Right hindlimb (tissue), 1 donor: Measurements from ENCODE around the gene NPTX1.

Experiments used
- DNase-seq: peaks from one replicate; pipeline ENCODE4 v3.0.0-alpha.2; 2018

Gene NPTX1

DNA sequence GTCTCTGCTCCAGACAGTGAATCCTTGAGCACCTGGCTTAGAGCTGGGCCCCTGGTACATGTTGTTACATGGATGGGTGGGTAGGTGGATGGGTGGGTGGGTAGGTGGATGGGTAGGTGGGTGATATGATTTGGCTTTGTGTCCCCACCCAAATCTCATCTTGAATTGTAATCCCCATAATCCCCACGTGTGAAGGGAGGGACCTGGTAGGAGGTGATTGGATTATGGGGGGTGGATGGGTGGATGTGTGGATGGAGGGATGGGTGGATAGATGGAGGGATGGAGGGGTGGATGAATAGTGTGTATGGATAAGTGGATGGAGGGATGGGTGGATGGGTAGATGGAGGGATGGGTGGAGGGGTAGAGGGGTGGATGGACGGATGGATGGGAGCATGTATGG, 26.6 kb upstream of the NPTX1 start:
- DNase-seq = no peak

GRCh38 chr17:80502578-80502877, 26.1 kb upstream of the NPTX1 start:
- DNase-seq = no peak

GRCh38 chr17:80501741-80502577, 25.6 kb upstream of the NPTX1 start:
- no peak for DNase-seq

- no peak for DNase-seq
These were observed 23.7 kb upstream of the NPTX1 start for GRCh38 chr17:80499961-80500665.

DNA sequence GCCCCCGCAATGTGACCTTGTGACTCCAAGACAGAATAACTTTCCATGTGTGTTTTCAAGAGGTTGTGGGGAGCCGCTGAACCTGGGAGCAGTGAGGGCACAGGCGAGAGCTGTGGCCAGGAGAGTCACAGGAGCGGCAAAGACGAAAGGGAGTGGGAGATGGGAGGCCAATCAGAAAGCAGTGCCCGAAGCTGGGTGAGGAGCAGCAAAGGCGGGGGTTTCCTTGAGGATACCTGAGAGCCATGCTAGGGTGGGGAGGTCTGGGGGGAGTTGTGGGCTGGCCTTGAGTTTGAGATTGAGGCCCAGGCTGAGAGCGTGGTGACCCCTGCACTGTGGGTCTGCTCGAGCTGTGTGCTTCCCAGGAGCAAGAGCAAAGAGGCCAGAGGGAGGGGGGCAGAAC, 23.2 kb upstream of the NPTX1 start:
- DNase-seq = no peak

- no peak for DNase-seq
These were observed 22.6 kb upstream of the NPTX1 start for GRCh38 chr17:80498920-80499410.

DNA sequence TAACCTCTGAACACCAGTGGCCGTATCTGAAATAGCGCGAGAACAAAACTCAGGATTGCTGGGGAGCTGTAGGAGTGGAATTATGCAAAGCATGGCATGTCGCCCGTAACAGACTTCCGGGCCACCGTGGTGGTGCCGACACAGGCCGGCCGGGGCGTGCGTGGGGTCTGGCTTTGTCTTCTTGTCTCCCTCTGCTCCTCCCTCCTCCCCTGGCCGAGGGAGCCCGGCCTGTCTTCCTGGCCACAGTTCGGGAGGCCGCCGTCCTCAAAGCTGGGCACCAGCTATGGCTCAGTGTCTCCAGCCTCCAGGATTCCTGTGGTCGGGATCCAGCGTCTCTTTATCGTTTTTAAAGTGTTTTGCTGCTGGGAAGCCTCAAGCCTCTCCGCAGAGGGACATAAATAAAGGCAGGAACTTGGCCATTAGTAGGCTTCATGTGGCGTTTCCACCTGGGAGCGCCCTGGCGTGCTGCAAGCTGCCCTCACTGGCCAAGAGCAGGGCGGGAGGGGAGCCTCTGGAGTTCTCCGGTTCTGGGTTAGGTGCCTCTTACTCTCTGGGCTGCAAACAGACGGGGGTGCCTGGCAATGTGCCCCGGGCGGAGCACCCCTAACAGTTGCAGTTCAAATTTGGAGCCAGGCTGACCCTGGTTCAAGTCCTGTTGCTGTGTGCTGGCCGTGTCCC, 22.0 kb upstream of the NPTX1 start:
- peak; percentile 76 for DNase-seq

DNA sequence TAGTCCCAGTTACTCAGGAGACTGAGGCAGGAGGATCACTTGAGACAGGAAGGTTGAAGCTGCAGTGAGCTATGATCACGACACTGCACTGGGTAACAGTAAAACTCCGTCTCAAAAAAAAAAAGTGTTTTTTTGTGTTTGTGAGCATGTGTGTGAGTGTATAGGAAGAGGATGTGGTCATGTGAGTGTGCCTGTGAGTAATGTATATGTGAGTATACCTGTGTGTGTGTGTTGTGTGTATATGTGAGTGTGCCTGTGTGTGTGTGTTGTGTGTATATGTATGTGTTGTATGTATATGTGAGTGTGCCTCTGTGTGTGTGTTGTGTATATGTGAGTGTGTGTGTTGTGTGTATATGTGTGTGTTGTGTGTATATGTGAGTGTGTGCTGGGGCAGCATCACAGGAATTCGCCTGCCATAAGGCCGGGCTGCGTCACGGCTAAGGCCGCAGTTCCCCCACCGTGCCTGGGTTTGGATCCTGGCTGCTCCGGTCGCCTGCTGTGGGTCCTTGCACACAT, 21.4 kb upstream of the NPTX1 start:
- DNase-seq = no peak

GRCh38 chr17:80494547-80494946, 18.1 kb upstream of the NPTX1 start:
- DNase-seq = no peak

- DNase-seq = no peak
These were observed 16.1 kb upstream of the NPTX1 start for GRCh38 chr17:80492343-80493136.

GRCh38 chr17:80491478-80492342, 15.3 kb upstream of the NPTX1 start:
- DNase-seq = no peak

DNA sequence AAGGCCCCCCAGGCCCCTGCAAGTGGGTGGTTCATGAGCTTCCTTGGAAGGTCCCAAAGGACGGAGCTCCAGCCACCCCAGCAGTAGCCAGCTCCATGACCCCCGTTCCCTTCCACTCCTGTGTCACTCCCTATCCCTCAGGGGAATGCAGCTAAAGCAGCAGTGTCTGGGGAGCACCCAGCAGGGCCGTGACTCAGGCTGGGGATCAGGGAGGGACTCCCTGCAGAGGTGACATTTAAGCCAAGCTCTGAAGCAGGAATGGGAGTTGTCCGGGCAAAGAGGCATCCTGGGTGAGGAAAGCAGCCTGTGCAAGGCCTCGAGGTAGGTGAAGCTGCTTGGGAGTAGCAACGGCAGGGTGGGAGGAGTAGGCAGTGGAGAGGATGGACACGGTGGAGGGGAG, 11.1 kb upstream of the NPTX1 start:
- no peak for DNase-seq

DNA sequence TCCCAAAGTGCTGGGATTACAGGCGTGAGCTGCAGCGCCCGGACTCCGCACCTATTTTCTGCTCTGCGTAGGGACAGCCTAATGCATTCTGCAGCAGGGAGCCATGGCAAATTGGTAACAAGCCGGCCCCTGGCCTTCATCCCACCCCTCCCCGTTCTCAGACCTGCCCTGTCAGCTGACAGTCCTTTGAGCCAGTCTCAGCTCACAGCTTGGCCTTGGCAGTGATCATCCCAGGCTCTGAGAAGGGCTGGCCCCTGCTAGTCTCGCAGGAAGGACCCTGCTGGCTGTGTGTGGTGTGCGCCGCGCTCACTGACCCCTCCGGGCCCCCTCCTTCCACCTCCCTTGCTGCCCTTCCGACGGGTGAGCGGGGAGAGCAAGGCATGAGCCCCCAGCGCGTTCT, 10.3 kb upstream of the NPTX1 start:
- DNase-seq = no peak

- DNase-seq = no peak
These were observed 9.4 kb upstream of the NPTX1 start for GRCh38 chr17:80485846-80486245.

GRCh38 chr17:80482555-80483308, 6.3 kb upstream of the NPTX1 start:
- no peak for DNase-seq

DNA sequence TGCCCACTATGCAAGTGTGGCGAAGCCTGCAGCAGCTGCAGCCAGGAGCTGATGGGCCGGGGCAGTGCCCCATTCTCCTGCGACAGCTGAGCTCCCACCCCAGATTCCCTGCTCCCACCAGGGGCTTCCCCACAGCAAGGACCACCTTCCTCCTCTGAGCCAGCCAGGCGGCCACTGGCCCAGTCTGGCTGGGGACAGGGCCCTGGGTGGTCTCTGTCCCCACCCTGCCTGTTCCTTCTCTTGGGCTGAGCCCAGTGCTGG, 5.6 kb upstream of the NPTX1 start:
- DNase-seq = no peak

DNA sequence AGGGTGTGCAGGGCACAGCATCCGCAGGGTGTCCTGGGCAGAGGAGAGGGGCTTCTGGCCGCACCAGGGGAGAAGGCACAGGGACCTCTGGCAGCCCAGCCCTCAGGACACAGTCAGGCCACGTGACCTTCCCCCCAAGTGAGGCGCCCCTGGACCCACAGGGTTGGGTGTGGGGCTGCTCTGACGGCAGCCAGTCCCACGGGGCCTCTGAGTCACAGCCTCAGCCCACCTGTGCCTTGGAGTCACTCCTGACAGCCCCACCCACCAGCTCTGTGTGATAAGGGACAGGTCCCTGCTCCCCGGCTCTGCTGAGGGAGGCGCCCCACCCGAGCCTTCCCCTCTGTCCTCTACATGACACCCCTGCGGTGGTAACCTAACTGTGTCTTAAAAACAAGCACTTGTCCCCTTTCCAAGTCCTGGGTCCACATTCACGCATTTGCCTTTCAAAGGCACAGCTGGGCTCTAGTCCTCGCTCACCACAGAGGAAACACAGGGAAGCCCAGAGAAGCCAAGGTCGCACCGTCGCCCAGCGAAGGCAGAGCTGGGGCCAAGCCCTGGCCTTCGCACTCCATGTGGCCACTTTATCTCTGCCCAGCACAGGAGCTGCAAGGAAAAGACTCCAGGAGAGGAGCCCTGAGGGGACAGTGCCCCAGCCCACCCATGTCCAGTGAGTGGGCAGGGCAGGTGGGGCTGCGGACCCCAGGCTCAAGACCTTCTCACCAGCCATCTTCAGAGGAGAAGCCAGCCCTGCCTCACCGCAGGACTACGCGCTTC, 5.1 kb upstream of the NPTX1 start:
- no peak for DNase-seq

- no peak for DNase-seq
These were observed 3.8 kb upstream of the NPTX1 start for GRCh38 chr17:80480248-80480647.

DNA sequence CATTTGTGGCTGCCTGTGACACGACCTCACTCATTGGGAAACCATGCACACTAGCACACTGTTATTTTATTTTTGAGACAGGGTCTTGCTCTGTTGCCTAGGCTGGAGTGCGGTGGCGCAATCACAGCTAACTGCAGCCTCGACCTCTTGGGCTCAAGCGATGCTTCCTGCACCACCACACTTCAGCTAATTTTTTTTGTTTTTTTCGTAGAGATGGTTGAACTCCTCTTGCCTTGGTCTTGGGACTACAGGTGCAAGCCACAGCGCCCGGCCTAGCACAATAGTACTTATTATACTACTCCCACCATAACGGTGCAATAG, 2.8 kb upstream of the NPTX1 start:
- DNase-seq = no peak

GRCh38 chr17:80478487-80479245, 2.3 kb upstream of the NPTX1 start:
- DNase-seq = no peak
